Gastrocnemius medialis (tissue), 4 donors: ENCODE results near the gene AKAP8L.

Experiments
- CTCF ChIP-seq, 5 experiments: fragments of 450-650 bp in 3 of 5; fragments of 200-600 bp in 2 of 5; sonication (generic) in 2 of 5; IDR thresholded peaks in 4 of 5; conservative IDR thresholded peaks in 1 of 5; 1 replicate in 4 of 5; 2 replicates in 1 of 5; pipeline ENCODE4 v1.5.1; 2016 to 2019; ENCODE audit warnings: antibody characterized with exemption in 5 of 5, mild to moderate bottlenecking in 3 of 5, moderate library complexity in 3 of 5
- POLR2A ChIP-seq, 2 donors: fragments of 450-650 bp; IDR thresholded peaks; one replicate each; pipeline ENCODE4 v1.6.1; 2017; ENCODE audit warnings: antibody characterized with exemption in 2 of 2, mild to moderate bottlenecking in 2 of 2, moderate library complexity in 2 of 2

GRCh38 chr19:15353908-15354307 lies 64.9 kb downstream of the AKAP8L start:
- TF ChIP-seq CTCF (IDR thresholded peaks at IDR 0.05 in 4 of 5, conservative IDR thresholded peaks at IDR 0.05 in 1 of 5), result no peak
- no peak for TF ChIP-seq POLR2A (IDR thresholded peaks at IDR 0.05)
